ENCODE measurements around the gene GALR3. TPM values are rescaled to one million over a fixed set of nuclear protein-coding genes. Genes with fewer than 3 reads are reported as not detected.
A peak's percentile ranks its signal among the peaks of the same experiment; 100 is the strongest.

Gene GALR3
- total and polyA plus RNA-seq, 2 experiments from 2014 or later, result not detected

GRCh38 chr22:37846433-37846832 lies 23.3 kb downstream of the GALR3 start:
- Histone ChIP-seq H3K27ac (no peak overlapping the region), H3K79me2 (ENCODE audit: insufficient read depth) (peaks cover 58% of the 10 kb centered on the region), H3K27me3 (replicated peaks; ENCODE audit: insufficient read depth) (no peaks in the 10 kb centered on the region), H3K9me2 (ENCODE audit: insufficient read depth) (no peaks in the 10 kb centered on the region), H3K9me3 (ENCODE audit: low read depth) (no peaks in the 10 kb centered on the region), H3K9ac (no peak overlapping the region), H2AFZ (no peak overlapping the region), H3F3A (ENCODE audit: insufficient read depth) (peaks cover 14% of the 10 kb centered on the region), H4K20me1 (ENCODE audit: insufficient read depth) (no peaks in the 10 kb centered on the region), H3K4me3 (no peak overlapping the region), H3K4me2 (ENCODE audit: unreplicated experiment) (no peak overlapping the region), H3K4me1 (ENCODE audit: insufficient read depth) (peaks cover 21% of the 10 kb centered on the region), H3K36me3 (ENCODE audit: low read depth) (peaks cover 8% of the 10 kb centered on the region; the same call in 1 of the 2 replicates)
- no peak for TF ChIP-seq EZH2phosphoT487 (IDR thresholded peaks at IDR 0.05; ENCODE audit: insufficient read depth, low read depth)
- no peak for TF ChIP-seq EZH2 (IDR thresholded peaks at IDR 0.05; ENCODE audit: insufficient read depth, poor library complexity, severe bottlenecking)
- 92% methylated on average over 2 of the region's 2 CpGs for WGBS, 2 experiments (ENCODE audit: low coverage in 1 of 2, low lambda C conversion rate in 2 of 2, missing lambda C conversion rate in 2 of 2)
- no peak for DNase-seq
- in situ Hi-C loops (cut with MboI), result no loop called here

- Histone ChIP-seq H3K9me3 (ENCODE audit: low read depth) (no peaks in the 10 kb centered on the region), H3K4me2 (ENCODE audit: unreplicated experiment) (peak overlapping the region; percentile 91), H3K9ac (peak overlapping the region; percentile 95), H2AFZ (peak overlapping the region; percentile 81), H4K20me1 (ENCODE audit: insufficient read depth) (no peaks in the 10 kb centered on the region), H3K79me2 (ENCODE audit: insufficient read depth) (peaks cover 62% of the 10 kb centered on the region), H3K4me1 (ENCODE audit: insufficient read depth) (peaks cover 11% of the 10 kb centered on the region), H3K27me3 (replicated peaks; ENCODE audit: insufficient read depth) (no peaks in the 10 kb centered on the region), H3K4me3 (peak overlapping the region; percentile 88), H3F3A (ENCODE audit: insufficient read depth) (peaks cover 14% of the 10 kb centered on the region), H3K27ac (peak overlapping the region; percentile 90), H3K36me3 (ENCODE audit: low read depth) (peaks cover 30% of the 10 kb centered on the region), H3K9me2 (ENCODE audit: insufficient read depth) (no peaks in the 10 kb centered on the region)
- TF ChIP-seq EZH2 (IDR thresholded peaks at IDR 0.05; ENCODE audit: insufficient read depth, poor library complexity, severe bottlenecking), result no peak
- no peak for TF ChIP-seq EZH2phosphoT487 (IDR thresholded peaks at IDR 0.05; ENCODE audit: insufficient read depth, low read depth)
- 33% methylated on average over 27 of the region's 27 CpGs for WGBS, 2 experiments (ENCODE audit: low coverage in 1 of 2, low lambda C conversion rate in 2 of 2, missing lambda C conversion rate in 2 of 2)
- peak; percentile 76 for DNase-seq
- in situ Hi-C loops (cut with MboI), result no loop called here
Measured at GRCh38 chr22:37848587-37849088, 25.5 kb downstream of the GALR3 start.

DNA sequence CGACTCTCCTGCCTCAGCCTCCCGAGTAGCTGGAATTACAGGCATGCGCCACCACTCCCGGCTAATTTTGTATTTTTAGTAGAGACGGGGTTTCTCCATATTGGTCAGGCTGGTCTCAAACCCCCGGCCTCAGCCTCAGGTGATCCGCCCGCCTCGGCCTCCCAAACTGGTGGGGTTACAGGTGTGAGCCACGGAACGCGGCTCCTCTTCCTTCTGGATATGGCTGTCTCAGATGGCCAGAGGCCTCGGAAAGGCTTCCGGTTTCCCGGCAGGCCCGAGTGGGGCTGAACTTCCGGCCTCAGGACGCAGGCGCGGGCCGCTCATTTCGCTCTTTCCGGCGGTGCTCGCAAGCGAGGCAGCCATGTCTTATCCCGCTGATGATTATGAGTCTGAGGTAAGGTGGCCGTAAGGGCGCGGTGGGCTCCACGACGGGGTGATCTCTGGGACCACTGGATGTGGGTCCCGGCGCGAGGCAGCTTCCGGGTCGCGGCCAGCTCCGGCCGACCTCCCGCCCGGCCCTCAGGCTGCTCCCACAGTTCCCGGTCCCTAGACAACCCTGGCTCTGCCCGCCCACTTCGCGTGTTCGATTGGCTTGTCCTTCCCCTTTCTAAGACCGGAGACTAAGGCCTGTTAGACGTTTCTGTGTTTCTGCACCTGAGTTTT lies 26.0 kb downstream of the GALR3 start, which contains the start of gene EIF3L:
Gene EIF3L (plus strand): TSS at position 331 of the 663 bp plus-strand sequence. CDS start 31 bp downstream, at position 362.
- in situ Hi-C loops (cut with MboI), result no loop called here
- H3K9ac ChIP-seq, result peak within 1 kb of the TSS; percentile 95
- peaks cover 14% of the 10 kb centered on the region for H3F3A ChIP-seq (ENCODE audit: insufficient read depth)
- peak; percentile 97 for DNase-seq
- WGBS, 2 experiments (ENCODE audit: low coverage in 1 of 2, low lambda C conversion rate in 2 of 2, missing lambda C conversion rate in 2 of 2), result 1% methylated on average over 41 to 48 of the region's 49 CpGs
- peak within 1 kb of the TSS; percentile 81 for H2AFZ ChIP-seq
- H3K4me1 ChIP-seq (ENCODE audit: insufficient read depth), result peaks cover 11% of the 10 kb centered on the region
- H3K4me2 ChIP-seq (ENCODE audit: unreplicated experiment), result peak within 1 kb of the TSS; percentile 94
- H4K20me1 ChIP-seq (ENCODE audit: insufficient read depth), result no peaks in the 10 kb centered on the region
- no peaks in the 10 kb centered on the region for H3K27me3 ChIP-seq (replicated peaks; ENCODE audit: insufficient read depth)
- H3K9me3 ChIP-seq (ENCODE audit: low read depth), result no peaks in the 10 kb centered on the region
- peak within 1 kb of the TSS; percentile 88 for H3K4me3 ChIP-seq
- TF ChIP-seq EZH2 (IDR thresholded peaks at IDR 0.05; ENCODE audit: insufficient read depth, poor library complexity, severe bottlenecking) (no peak), EZH2phosphoT487 (IDR thresholded peaks at IDR 0.05; ENCODE audit: insufficient read depth, low read depth) (no peak)
- peaks cover 68% of the 10 kb centered on the region for H3K79me2 ChIP-seq (ENCODE audit: insufficient read depth)
- H3K36me3 ChIP-seq (ENCODE audit: low read depth), result peaks cover 34% of the 10 kb centered on the region
- H3K27ac ChIP-seq, result peak within 1 kb of the TSS; percentile 90
- H3K9me2 ChIP-seq (ENCODE audit: insufficient read depth), result no peaks in the 10 kb centered on the region

DNA sequence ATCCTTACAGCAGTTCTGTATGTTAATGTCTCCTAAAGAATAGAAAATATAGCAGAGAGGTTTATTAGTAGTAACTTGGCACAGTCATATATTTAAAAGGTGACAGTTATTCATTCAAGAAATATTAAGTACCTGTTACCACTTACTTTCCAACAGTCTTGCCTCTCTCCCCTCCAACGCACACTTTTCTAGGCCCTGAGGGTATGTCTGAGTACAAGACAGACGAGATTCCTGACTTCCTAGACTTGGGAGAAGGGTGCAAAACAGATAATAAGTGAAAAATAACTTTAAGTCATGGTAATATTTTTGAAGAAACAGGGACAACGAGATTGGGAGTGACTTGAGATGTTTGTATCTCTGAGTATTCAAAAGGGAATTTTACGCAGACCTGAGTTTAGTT lies 27.6 kb downstream of the GALR3 start:
- 55 to 56% methylated on average over 4 of the region's 4 CpGs for WGBS, 2 experiments (ENCODE audit: low coverage in 1 of 2, low lambda C conversion rate in 2 of 2, missing lambda C conversion rate in 2 of 2)
- H3K79me2 ChIP-seq (ENCODE audit: insufficient read depth), result peaks cover 84% of the 10 kb centered on the region
- peaks cover 34% of the 10 kb centered on the region for H3K36me3 ChIP-seq (ENCODE audit: low read depth)

More for the DNA sequence above, 27.6 kb downstream of the GALR3 start:
- no peak overlapping the region for H3K27ac ChIP-seq
- H3K9ac ChIP-seq, result peak overlapping the region; percentile 95
- H3K4me3 ChIP-seq, result 0 out of 2 replicates have a peak overlapping the region, but pooled peaks have one; percentile 88
- peaks cover 11% of the 10 kb centered on the region for H3K4me1 ChIP-seq (ENCODE audit: insufficient read depth)
- no peaks in the 10 kb centered on the region for H3K9me3 ChIP-seq (ENCODE audit: low read depth)
- DNase-seq, result no peak
- in situ Hi-C loops (cut with MboI), result no loop called here
- peaks cover 4% of the 10 kb centered on the region; the same call in 1 of the 2 replicates for H3F3A ChIP-seq (ENCODE audit: insufficient read depth)
- no peaks in the 10 kb centered on the region for H3K27me3 ChIP-seq (replicated peaks; ENCODE audit: insufficient read depth)
- H4K20me1 ChIP-seq (ENCODE audit: insufficient read depth), result no peaks in the 10 kb centered on the region
- TF ChIP-seq EZH2 (IDR thresholded peaks at IDR 0.05; ENCODE audit: insufficient read depth, poor library complexity, severe bottlenecking) (no peak), EZH2phosphoT487 (IDR thresholded peaks at IDR 0.05; ENCODE audit: insufficient read depth, low read depth) (no peak)
- H3K4me2 ChIP-seq (ENCODE audit: unreplicated experiment), result peak overlapping the region; percentile 94
- H3K9me2 ChIP-seq (ENCODE audit: insufficient read depth), result no peaks in the 10 kb centered on the region
- no peak overlapping the region for H2AFZ ChIP-seq

All from GM23248 (cell line).